ENCODE data around the gene AURKA. TPM values are rescaled to one million over a fixed set of nuclear protein-coding genes. Genes with fewer than 3 reads are reported as not detected.

Gene AURKA
- total RNA-seq, 4 donors from 2014 or later: 1.6 to 11.3 (median 4.6) TPM

- intact Hi-C loops (cut with DNase I; ENCODE audit: low total_unique reads): no loop called here
- no peaks in the 10 kb centered on the region for H3K36me3 ChIP-seq
- no peak for DNase-seq
- H3K9me3 ChIP-seq: no peaks in the 10 kb centered on the region
- in situ Hi-C loops (cut with MboI; ENCODE audit: low sequenced_read_pairs in 4 of 4): no loop called here
- no peaks in the 10 kb centered on the region for H3K27me3 ChIP-seq
- H3K4me1 ChIP-seq: no peaks in the 10 kb centered on the region
- no peak overlapping the region for H3K4me3 ChIP-seq
- ATAC-seq: no peak
- H3K27ac ChIP-seq: no peak overlapping the region
- no peak for TF ChIP-seq CTCF (IDR thresholded peaks at IDR 0.05 in 4 of 5, conservative IDR thresholded peaks at IDR 0.05 in 1 of 5)
- TF ChIP-seq POLR2A (IDR thresholded peaks at IDR 0.05): no peak
These were observed 68.4 kb downstream of the AURKA start for GRCh38 chr20:56323656-56324055.

GRCh38 chr20:56323206-56323605 lies 68.8 kb downstream of the AURKA start:
- ATAC-seq: no peak
- Histone ChIP-seq H3K27me3 (no peaks in the 10 kb centered on the region), H3K4me1 (no peaks in the 10 kb centered on the region), H3K9me3 (no peaks in the 10 kb centered on the region), H3K4me3 (no peak overlapping the region), H3K27ac (no peak overlapping the region), H3K36me3 (no peaks in the 10 kb centered on the region)
- intact Hi-C loops (cut with DNase I; ENCODE audit: low total_unique reads) (no loop called here), in situ Hi-C loops (cut with MboI; ENCODE audit: low sequenced_read_pairs in 4 of 4) (no loop called here)
- no peak for DNase-seq
- TF ChIP-seq CTCF (IDR thresholded peaks at IDR 0.05 in 4 of 5, conservative IDR thresholded peaks at IDR 0.05 in 1 of 5) (no peak), POLR2A (IDR thresholded peaks at IDR 0.05) (no peak)

GRCh38 chr20:56322681-56323080 lies 69.3 kb downstream of the AURKA start:
- Histone ChIP-seq H3K4me1 (no peaks in the 10 kb centered on the region), H3K27ac (no peak overlapping the region), H3K9me3 (no peaks in the 10 kb centered on the region), H3K4me3 (no peak overlapping the region), H3K27me3 (no peaks in the 10 kb centered on the region), H3K36me3 (no peaks in the 10 kb centered on the region)
- no peak for ATAC-seq
- no peak for TF ChIP-seq POLR2A (IDR thresholded peaks at IDR 0.05)
- no peak for TF ChIP-seq CTCF (IDR thresholded peaks at IDR 0.05 in 4 of 5, conservative IDR thresholded peaks at IDR 0.05 in 1 of 5)
- no peak for DNase-seq
- intact Hi-C loops (cut with DNase I; ENCODE audit: low total_unique reads) (no loop called here), in situ Hi-C loops (cut with MboI; ENCODE audit: low sequenced_read_pairs in 4 of 4) (no loop called here)

Other genes starting within 250 kb of the AURKA start
- not detected for gene MC3R, start 143.5 kb downstream of the AURKA start, total RNA-seq
- gene FAM210B, start 33.2 kb downstream of the AURKA start, total RNA-seq: 10 to 100 TPM; 34.5 to 57.2 (median 41.4) TPM
- gene CSTF1, start 430 bp upstream of the AURKA start, total RNA-seq: 10 to 100 TPM; 14.2 to 23.2 (median 18.9) TPM
- gene CASS4, start 20.0 kb upstream of the AURKA start, total RNA-seq: under 1 TPM in 3 of 4 donors, not detected in 1; 0.36 to 0.86 (median 0.72) TPM
- gene RTF2, start 76.4 kb upstream of the AURKA start, total RNA-seq: 10 to 100 TPM; 69.1 to 88.8 (median 77.5) TPM
- gene FAM209A, start 132.5 kb upstream of the AURKA start, total RNA-seq: not detected
- gene FAM209B, start 141.0 kb upstream of the AURKA start, total RNA-seq: not detected
- gene TFAP2C, start 237.1 kb upstream of the AURKA start, total RNA-seq: under 1 TPM in 2 of 4 donors, not detected in 2; 0.11 to 0.13 TPM

Data from gastrocnemius medialis (tissue), 4 donors.